NCI-H2196 treated with DMSO at 0.1 percent for 48 hours (cell line): ENCODE data around the gene ELL2.
"Not testable (repeated sequence)": the region's sequence is repeated elsewhere in the genome, so short reads cannot be mapped to it uniquely, and the experiment has no call there.

Experiments
- DNase-seq: peaks from one replicate; lab custom pipeline; 2025; ENCODE audit not compliant: unreplicated experiment; lab: John Stamatoyannopoulos, UW

ELL2 gene

DNA sequence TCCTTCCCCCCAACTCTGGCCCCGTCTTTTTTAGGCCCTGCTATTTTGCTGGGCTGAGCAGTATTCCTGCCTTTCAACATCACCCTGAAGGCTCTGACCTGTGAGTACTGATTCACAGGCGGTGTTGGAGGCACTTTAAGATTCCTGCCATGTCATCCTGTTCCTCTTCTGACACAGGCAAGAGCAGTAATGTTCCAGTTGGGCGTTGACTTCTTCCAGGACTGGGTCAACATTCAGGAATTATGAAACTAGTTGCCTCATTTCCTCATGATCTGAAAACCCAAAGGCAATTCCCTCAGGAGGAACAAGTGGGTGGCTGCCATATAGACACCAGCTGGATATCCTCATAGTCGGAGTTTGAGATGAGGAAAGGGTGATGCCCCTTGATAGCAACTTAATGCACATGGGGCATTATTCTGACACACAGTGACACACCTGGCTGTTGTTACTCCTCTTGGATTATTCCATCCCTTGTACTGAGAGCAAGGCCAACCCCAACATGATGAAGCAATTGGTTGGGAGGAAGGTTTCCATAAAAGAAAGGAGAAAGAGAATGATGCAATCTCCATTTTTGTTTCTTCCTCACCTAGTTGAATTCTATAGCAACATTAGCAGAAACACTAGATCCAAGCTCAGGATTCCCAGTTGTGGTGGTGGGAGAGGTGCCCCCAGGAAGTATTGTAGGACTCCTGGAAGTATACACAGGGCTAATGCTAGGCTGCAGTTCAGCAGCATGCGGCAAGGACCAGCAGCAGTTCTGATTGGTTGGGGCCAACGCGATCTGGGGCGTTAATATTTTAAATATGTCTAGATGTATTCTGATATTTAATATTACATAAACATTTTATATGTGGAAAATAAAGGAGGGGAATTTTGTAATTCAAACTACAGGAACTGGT lies 119.5 kb downstream of the ELL2 start:
- DNase-seq = no peak

DNA sequence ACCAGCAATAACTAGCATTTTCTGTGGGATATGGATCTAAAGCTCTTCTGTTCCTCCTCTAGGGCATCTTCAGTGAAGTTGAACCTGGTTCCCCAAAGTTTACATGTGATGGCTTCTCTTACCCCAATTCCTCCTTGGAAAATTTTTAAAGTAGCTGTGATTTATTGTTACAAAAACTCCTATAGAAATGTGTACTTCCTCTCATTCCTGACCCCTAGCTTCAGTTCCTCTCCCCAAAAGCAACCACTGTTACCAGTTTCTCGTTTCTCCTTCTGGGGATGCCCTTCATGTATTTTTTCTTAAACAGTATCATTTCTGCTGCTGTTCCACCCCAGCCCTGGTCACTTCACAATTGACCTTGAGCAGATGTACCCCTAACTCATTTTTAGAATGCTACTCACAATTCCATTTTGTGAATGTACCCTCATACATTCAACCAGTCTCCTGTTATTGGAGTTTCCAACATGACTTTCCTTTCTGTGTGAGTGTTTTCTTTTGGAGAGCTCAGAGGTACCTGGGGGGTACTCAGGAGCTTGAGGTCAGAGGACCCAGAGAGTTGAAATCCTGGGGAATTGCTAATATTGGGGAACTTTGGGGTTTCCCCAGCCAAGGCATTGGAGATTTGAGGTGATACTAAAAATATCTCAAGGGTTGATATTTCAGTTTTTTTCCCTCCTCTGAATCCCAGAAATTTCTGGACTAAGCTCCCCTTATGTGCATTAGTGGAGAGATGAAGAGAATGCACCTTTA lies 120.5 kb downstream of the ELL2 start:
- no peak for DNase-seq

DNA sequence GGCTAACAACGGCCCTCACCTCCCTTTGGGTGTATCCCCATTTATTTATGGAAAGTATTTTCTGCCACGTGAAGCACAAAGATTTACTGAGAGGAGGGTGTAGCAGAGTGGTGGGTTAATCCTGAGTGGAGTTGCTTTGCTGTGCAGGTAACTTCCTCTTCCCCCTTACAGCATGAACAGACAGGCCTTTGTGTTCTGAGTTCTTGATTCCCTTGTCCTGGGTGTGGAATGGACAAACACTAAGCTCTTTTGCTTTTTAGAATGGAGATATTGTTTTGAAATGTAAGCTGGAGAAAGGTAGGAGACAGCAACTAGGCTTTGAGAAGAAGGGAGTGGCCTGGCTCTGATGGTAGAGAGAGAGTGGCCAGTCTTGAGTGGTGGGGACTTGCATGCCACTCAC lies 122.0 kb downstream of the ELL2 start:
- no peak for DNase-seq

DNA sequence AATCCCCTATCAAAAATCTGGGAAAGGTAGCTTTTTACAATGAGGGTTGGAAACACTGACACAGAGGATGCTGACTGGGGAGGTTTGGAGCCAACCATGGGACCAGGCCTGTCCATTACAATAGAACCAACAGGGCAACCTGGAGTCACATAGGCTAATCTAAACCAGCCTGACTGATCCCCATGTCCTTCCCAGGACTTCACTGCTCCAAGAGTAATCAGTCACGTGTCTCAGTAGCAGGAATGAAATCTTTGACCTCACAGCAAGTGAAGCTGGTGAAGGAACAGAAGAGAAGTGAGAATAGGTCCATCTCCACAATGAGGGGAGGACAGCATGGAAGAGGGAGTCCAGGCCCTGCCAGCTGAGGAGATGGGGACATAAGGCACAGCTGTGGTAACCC lies 123.1 kb downstream of the ELL2 start:
- DNase-seq = no peak

DNA sequence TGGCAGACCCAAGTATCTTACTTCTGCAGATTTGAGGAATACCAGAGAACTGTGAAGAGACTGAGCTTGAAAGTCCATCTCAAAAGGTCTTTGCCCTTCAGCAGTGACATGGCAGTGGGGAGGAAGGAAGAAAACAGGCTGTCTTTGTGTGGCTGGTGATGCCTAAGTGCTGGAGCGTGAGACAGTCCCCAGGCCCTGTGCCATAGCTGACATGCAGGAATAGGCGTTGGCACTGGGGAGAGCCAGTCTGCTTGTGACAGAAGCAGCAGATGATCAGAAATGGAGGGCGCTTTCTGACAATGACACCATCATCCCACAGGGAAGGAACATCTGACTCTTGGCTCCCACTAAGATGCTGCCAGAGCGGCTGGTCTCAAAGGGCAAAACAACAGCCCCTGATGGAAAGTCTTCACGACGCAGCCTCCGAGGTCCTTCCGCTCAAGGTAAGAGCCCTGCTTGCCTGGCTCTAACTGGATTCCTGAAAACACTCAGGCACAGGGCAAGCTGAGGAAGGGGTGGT lies 123.6 kb downstream of the ELL2 start:
- DNase-seq = no peak

DNA sequence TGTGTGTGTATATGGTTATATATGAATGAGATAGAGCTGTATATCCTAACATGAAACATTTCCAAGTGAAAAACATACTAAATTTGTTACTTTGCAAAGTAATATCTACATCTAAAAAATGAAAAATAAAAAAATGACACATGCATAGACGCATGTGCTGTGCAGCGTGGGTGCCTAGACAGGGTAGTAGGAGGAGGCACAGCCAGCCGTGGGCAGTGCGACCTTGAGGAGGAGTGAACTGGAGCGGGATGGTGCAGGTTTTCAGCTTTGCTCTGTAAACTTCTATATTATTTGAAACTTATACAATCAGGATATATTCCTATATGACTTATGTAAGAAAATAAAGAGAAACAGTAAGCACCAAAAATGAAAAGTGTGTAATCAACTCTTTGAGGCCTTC lies 124.2 kb downstream of the ELL2 start:
- DNase-seq = no peak

DNA sequence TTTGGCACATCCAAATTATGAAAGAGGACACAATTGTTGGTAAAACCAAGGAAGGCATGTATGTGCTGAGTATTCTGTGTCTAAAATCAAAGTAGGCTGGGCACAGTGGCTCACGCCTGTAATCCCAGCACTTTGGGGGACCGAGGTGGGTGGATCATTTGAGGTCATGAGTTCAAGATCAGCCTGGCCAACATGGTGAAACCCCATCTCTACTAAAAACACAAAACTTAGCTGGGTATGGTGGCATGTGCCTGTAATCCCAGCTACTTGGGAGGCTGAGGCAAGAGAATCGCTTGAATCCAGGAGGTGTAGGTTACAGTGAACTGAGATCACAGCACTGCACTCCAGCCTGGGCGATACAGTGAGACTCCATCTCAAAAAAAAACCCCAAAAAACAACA lies 124.7 kb downstream of the ELL2 start:
- not testable (repeated sequence) for DNase-seq

DNA sequence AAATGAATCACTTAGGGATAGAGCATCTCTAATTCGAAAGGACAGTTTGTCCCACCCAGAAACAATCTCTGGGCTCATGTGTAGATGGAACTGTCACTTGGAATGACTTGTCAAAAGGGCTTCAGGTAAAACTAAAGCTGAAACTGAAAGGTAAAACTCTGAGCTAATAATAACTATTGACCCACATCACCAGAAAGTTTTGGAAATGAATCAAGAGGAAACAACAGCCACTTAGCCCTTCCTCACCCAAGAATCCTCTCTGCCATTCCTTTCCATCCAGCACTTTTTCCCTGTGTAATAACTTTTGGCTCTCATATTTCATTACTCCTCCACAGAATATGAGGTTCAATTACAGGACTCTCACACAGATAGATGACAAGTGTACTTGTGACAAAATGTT lies 125.1 kb downstream of the ELL2 start:
- no peak for DNase-seq

DNA sequence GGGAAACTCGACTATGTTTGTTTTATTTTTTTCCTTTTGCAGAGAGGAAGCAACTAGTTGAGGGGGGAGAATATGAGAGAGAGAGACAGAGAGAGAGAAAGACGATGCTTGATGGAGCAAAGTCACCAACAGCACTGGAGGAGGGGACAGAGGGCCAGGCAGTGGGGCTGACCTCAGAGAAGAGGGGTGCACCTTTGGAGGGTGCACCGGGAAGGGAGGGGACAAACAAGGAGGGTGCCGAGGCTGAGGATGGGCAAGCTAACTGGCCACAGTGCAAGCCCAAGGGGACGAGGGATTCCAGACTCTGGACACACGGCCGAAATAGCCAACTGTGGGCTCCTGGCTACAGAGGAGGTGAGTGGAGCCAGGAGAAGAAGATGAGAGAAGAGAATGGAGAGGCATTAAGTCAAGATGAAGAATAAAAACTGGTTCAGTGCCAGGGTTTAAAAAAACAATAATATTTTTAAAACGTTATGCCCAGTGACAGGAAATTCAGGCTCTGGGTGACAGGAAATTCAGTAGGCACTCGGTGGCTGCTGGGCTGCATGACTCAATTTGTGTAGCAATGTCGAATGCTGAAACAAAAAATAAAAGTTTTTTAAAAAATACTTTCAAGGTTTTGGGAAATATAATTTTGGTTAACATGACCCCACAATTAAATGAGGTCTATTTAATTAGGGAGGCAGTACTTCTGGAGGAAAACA lies 125.8 kb downstream of the ELL2 start:
- no peak for DNase-seq
